K562 (cell line): ENCODE results near the gene PRXL2A. TPM values are rescaled to one million over a fixed set of nuclear protein-coding genes. Genes with fewer than 3 reads are reported as not detected.

Experiments
- ATAC-seq: fragments of 200-7000 bp; cut with Tn5 transposase; 3 replicates; pipeline ENCODE4 v1.9.1; 2020; ENCODE audit warnings: moderate library complexity
- BruUV-seq: library from RNA; stranded (reverse); fragments of 400-500 nt; replicated peaks from 2 replicates; lab custom pipeline; 2021; lab: Mats Ljungman, UMichigan
- CTCF ChIA-PET: fragments of 300-600 bp; formaldehyde crosslinking; extraction: SDS; loops from one replicate; lab custom pipeline; 2021; ENCODE audit warnings: low intra/inter-chr PET ratio; lab: Yijun Ruan, JAX
- POLR2A ChIA-PET: fragments of 300-600, 350-650 bp; sonication (Branson Sonifier 250); formaldehyde crosslinking; extraction: SDS; loops from one replicate; lab custom pipeline; 2021; ENCODE audit warnings: antibody characterized with exemption, inconsistent platforms; lab: Yijun Ruan, JAX
- DNase-seq, 4 experiments: peaks; one replicate each; pipeline versions ENCODE4 v3.0.0 to v3.0.0-alpha.2; 2011 to 2018; ENCODE audit warnings: low spot score in 3 of 4, mixed read lengths in 3 of 4; ENCODE audit errors: extremely low read depth in 1 of 4
- FAIRE-seq: peaks from 2 replicates; lab custom pipeline; 2011; peaks lifted over from hg19 to GRCh38; lab: Jason Lieb, UNC
- H2AFZ ChIP-seq: 2 replicates; pipeline ENCODE4 v1.6.0; 2011; ENCODE audit warnings: low read depth, low read length, control low read depth, inconsistent platforms
- H3K27ac ChIP-seq: fragments of 200-600 bp; 3 replicates; pipeline ENCODE4 v1.8.0; 2011; ENCODE audit warnings: low read depth, mild to moderate bottlenecking, control low read depth, inconsistent platforms, low read length, moderate library complexity, mixed read lengths; ENCODE audit errors: extremely low read depth
- H3K27me3 ChIP-seq, 2 experiments: fragments of 300-600 bp in 1 of 2; 2 replicates in 1 of 2; 3 replicates in 1 of 2; pipeline versions ENCODE4 v1.6.0 to v1.8.0; 2011; ENCODE audit warnings: inconsistent platforms in 2 of 2, low read length in 2 of 2, mild to moderate bottlenecking in 1 of 2, mixed read lengths in 1 of 2, moderate library complexity in 1 of 2; ENCODE audit not compliant: control insufficient read depth in 2 of 2, insufficient read depth in 2 of 2
- H3K36me3 ChIP-seq: fragments of 300-600 bp; 3 replicates; pipeline ENCODE4 v1.8.0; 2011; ENCODE audit warnings: mild to moderate bottlenecking, low read length, inconsistent platforms; ENCODE audit not compliant: control insufficient read depth, insufficient read depth
- H3K4me1 ChIP-seq, 2 experiments: fragments of 200-600 bp in 1 of 2; replicated peaks in 1 of 2; 2 replicates in 1 of 2; 3 replicates in 1 of 2; pipeline versions ENCODE4 v1.5.1 to v1.8.0; 2011; ENCODE audit warnings: inconsistent platforms in 2 of 2, low read length in 2 of 2, mild to moderate bottlenecking in 1 of 2, mixed read lengths in 1 of 2, moderate library complexity in 1 of 2; ENCODE audit not compliant: control insufficient read depth in 2 of 2, insufficient read depth in 2 of 2
- H3K4me2 ChIP-seq: 2 replicates; pipeline ENCODE4 v1.6.1; 2011; ENCODE audit warnings: low read length, control low read depth, inconsistent platforms, mixed read lengths; ENCODE audit not compliant: insufficient read depth
- H3K4me3 ChIP-seq: fragments of 200-600 bp; sonication (generic), shearing (Covaris generic); 2 replicates; pipeline ENCODE4 v1.5.1; 2016; ENCODE audit warnings: control low read depth, inconsistent platforms
- H3K79me2 ChIP-seq: fragments of 200-600 bp; 3 replicates; pipeline ENCODE4 v1.8.0; 2011; ENCODE audit warnings: low read length, inconsistent platforms; ENCODE audit not compliant: control insufficient read depth, insufficient read depth
- H3K9ac ChIP-seq, 2 experiments: 2 replicates each; pipeline versions ENCODE4 v1.6.0 to v1.6.1; 2011; ENCODE audit warnings: low read depth in 2 of 2, low read length in 2 of 2, control low read depth in 1 of 2, inconsistent platforms in 1 of 2, mild to moderate bottlenecking in 1 of 2, mixed read lengths in 1 of 2; ENCODE audit not compliant: insufficient read depth in 1 of 2
- H3K9me1 ChIP-seq: one replicate; pipeline ENCODE4 v1.6.0; 2011; ENCODE audit warnings: inconsistent platforms, mild to moderate bottlenecking, low read length, moderate library complexity; ENCODE audit not compliant: control insufficient read depth, insufficient read depth
- H3K9me3 ChIP-seq: replicated peaks from 2 replicates; pipeline ENCODE4 v1.5.1; 2011; ENCODE audit warnings: low read depth, low read length, inconsistent platforms; ENCODE audit not compliant: control insufficient read depth, insufficient read depth
- H4K20me1 ChIP-seq: replicated peaks from 2 replicates; pipeline ENCODE4 v1.6.1; 2011; ENCODE audit warnings: low read length, inconsistent platforms, mixed read lengths; ENCODE audit not compliant: control insufficient read depth, insufficient read depth
- BCL6 ChIP-seq: fragments of 250-450 bp; sonication (Bioruptor Pico); IDR thresholded peaks from 2 replicates; pipeline ENCODE4 v1.4.0; 2020
- CGGBP1 ChIP-seq: fragments of 250-450 bp; sonication (Bioruptor Pico); IDR thresholded peaks from 2 replicates; pipeline ENCODE4 v1.9.0; 2021; ENCODE audit warnings: mild to moderate bottlenecking
- CHCHD3 ChIP-seq: fragments of 250-450 bp; sonication (Bioruptor Pico); IDR thresholded peaks from 2 replicates; pipeline ENCODE4 v2.1.2; 2022; ENCODE audit warnings: mild to moderate bottlenecking
- LCOR ChIP-seq: sonication (generic); formaldehyde crosslinking; IDR thresholded peaks from 2 replicates; pipeline ENCODE4 v1.8.0; 2022; ENCODE audit warnings: mild to moderate bottlenecking, missing genetic modification reagents
- PRMT5 ChIP-seq: sonication (generic); formaldehyde crosslinking; IDR thresholded peaks from 2 replicates; pipeline ENCODE4 v1.5.0; 2020; ENCODE audit warnings: missing genetic modification reagents
- SNIP1 ChIP-seq: fragments of 450-650 bp; IDR thresholded peaks from 2 replicates; pipeline ENCODE4 v1.7.1; 2017; ENCODE audit warnings: low read depth, mild to moderate bottlenecking
- ZBTB1 ChIP-seq: sonication (generic); formaldehyde crosslinking; IDR thresholded peaks from 2 replicates; pipeline ENCODE4 v1.8.1; 2023; ENCODE audit warnings: missing genetic modification reagents, low read depth, mild to moderate bottlenecking, borderline replicate concordance
- WGBS: fragments of 100-300 bp; shearing (Covaris generic); methylation state at CpG from one replicate; pipeline ENCODE4 v1.1.6; 2016; ENCODE audit warnings: low coverage, mixed read lengths; ENCODE audit not compliant: insufficient coverage; ENCODE audit errors: missing lambda C conversion rate; 5-methylcytosine and 5-hydroxymethylcytosine counted together
- in situ Hi-C: fragments of 300-500 bp; cut with MboI; formaldehyde crosslinking; loops from 4 replicates; pipeline ENCODE4 v1.15.0; 2018; ENCODE audit warnings: inconsistent platforms, mixed read lengths
- intact Hi-C: fragments of 100-400 bp; cut with micrococcal nuclease; formaldehyde crosslinking; loops from 2 replicates; pipeline ENCODE4 v1.14.2; 2022
- polyA plus RNA-seq, 8 experiments: library from polyadenylated mRNA; depleted of rRNA in 4 of 8; stranded (reverse) in 5 of 8; unstranded in 3 of 8; fragments of >200 nt; fragmentation: Nextera tagmentation in 2 of 8; fragmentation: Illumina TruSeq in 1 of 8; extraction: Ambion mirVana in 2 of 8; extraction: Trizol in 1 of 8; gene quantifications; 2 replicates each; pipeline versions ENCODE4 v1.2.1 to v1.2.3, GENCODE V29; 2011 to 2014; ENCODE audit warnings: inconsistent platforms in 1 of 8, missing spikeins in 1 of 8
- total RNA-seq, 7 experiments: library from RNA; depleted of rRNA in 6 of 7; stranded (reverse); fragments of >200 nt in 6 of 7; fragmentation: Illumina TruSeq in 2 of 7; extraction: Trizol in 2 of 7; gene quantifications; 2 replicates each; pipeline versions ENCODE4 v1.2.1 to v1.2.3, GENCODE V29; 2011 to 2021; ENCODE audit warnings: low replicate concordance in 1 of 7
- TF ChIP-seq, protein P1 (sequence below): sonication (generic); formaldehyde crosslinking; IDR thresholded peaks from 2 replicates; pipeline ENCODE4 v1.8.0; 2022; ENCODE audit warnings: mild to moderate bottlenecking, missing genetic modification reagents

The PRXL2A gene
- total and polyA plus RNA-seq, 9 of the 15 experiments (the other 6 are each of a cell fraction or from before 2014, with no cell fraction given): 0.14 to 1.2 (median 0.75) TPM

- POLR2A ChIA-PET: no interaction called here
Measured at GRCh38 chr10:80427541-80427940, 19.2 kb downstream of the PRXL2A start.

More at GRCh38 chr10:80427541-80427940, 19.2 kb downstream of the PRXL2A start:
- TF ChIP-seq PRMT5 (CRISPR knock-in tag) (no peak), BCL6 (CRISPR knock-in tag) (no peak), LCOR (CRISPR knock-in tag) (no peak), SNIP1 (no peak), CHCHD3 (CRISPR knock-in tag) (no peak), CGGBP1 (no peak), ZBTB1 (CRISPR knock-in tag) (no peak)
- TF ChIP-seq, protein P1, sequence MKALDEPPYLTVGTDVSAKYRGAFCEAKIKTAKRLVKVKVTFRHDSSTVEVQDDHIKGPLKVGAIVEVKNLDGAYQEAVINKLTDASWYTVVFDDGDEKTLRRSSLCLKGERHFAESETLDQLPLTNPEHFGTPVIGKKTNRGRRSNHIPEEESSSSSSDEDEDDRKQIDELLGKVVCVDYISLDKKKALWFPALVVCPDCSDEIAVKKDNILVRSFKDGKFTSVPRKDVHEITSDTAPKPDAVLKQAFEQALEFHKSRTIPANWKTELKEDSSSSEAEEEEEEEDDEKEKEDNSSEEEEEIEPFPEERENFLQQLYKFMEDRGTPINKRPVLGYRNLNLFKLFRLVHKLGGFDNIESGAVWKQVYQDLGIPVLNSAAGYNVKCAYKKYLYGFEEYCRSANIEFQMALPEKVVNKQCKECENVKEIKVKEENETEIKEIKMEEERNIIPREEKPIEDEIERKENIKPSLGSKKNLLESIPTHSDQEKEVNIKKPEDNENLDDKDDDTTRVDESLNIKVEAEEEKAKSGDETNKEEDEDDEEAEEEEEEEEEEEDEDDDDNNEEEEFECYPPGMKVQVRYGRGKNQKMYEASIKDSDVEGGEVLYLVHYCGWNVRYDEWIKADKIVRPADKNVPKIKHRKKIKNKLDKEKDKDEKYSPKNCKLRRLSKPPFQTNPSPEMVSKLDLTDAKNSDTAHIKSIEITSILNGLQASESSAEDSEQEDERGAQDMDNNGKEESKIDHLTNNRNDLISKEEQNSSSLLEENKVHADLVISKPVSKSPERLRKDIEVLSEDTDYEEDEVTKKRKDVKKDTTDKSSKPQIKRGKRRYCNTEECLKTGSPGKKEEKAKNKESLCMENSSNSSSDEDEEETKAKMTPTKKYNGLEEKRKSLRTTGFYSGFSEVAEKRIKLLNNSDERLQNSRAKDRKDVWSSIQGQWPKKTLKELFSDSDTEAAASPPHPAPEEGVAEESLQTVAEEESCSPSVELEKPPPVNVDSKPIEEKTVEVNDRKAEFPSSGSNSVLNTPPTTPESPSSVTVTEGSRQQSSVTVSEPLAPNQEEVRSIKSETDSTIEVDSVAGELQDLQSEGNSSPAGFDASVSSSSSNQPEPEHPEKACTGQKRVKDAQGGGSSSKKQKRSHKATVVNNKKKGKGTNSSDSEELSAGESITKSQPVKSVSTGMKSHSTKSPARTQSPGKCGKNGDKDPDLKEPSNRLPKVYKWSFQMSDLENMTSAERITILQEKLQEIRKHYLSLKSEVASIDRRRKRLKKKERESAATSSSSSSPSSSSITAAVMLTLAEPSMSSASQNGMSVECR (CRISPR knock-in tag): no peak
- in situ Hi-C loops: no loop called here
- Histone ChIP-seq H3K4me3 (no peak overlapping the region), H3K9me1 (no peaks in the 10 kb centered on the region), H3K9ac (no peak overlapping the region), H3K79me2 (no peaks in the 10 kb centered on the region), H4K20me1 (no peaks in the 10 kb centered on the region), H3K4me1 (no peaks in the 10 kb centered on the region), H3K4me2 (no peak overlapping the region), H3K27me3 (peaks cover 5 to 22% of the 10 kb centered on the region in 2 experiments; a peak in 2 of 5 replicates), H2AFZ (no peak overlapping the region), H3K36me3 (no peaks in the 10 kb centered on the region), H3K27ac (no peak overlapping the region), H3K9me3 (no peaks in the 10 kb centered on the region)
- CTCF ChIA-PET: interaction anchor here (0.5 kb wide), 1 partner anchor 57 kb away, joined by 3 read pairs; no protein-coding TSS in a partner anchor
- ATAC-seq (no peak), FAIRE-seq (no peak), DNase-seq (no peak)
- no TSS peak for BruUV-seq
- intact Hi-C loops: no loop called here
- 2% methylated on average over 2 of the region's 2 CpGs for WGBS
